A673 (cell line): ENCODE results near the gene HSD11B1L.

ENCODE experiments used
- CTCF ChIP-seq: fragments of 300-800, 200-600 bp; sonication (generic); conservative IDR thresholded peaks from 2 replicates; pipeline ENCODE4 v1.5.1; 2017; ENCODE audit warnings: low read depth, mild to moderate bottlenecking, antibody characterized with exemption, low read length, moderate library complexity, mixed read lengths
- EZH2 ChIP-seq: fragments of 200-600 bp; sonication (generic); IDR thresholded peaks from 2 replicates; pipeline ENCODE4 v1.6.1; 2017; ENCODE audit warnings: borderline replicate concordance, low read depth, mild to moderate bottlenecking, mixed read lengths, antibody characterized with exemption, low read length; ENCODE audit not compliant: poor library complexity, severe bottlenecking

GRCh38 chr19:5695649-5696195, 14.9 kb downstream of the HSD11B1L start:
- TF ChIP-seq CTCF (no peak), EZH2 (no peak)
